GM13977 (cell line): ENCODE results near the gene ZNF835.

Source experiments
- DNase-seq: peaks from one replicate; pipeline ENCODE4 v3.0.0; 2012; ENCODE audit warnings: low spot score
- in situ Hi-C: fragments of 300-500 bp; cut with MboI; formaldehyde crosslinking; loops from one replicate; pipeline ENCODE4 v1.12.0; 2022; ENCODE audit warnings: low sequenced_read_pairs, low pct_unique_long_range_greater_than_20kb, mixed read lengths, inconsistent platforms; ENCODE audit not compliant: unreplicated experiment
- TF ChIP-seq, protein P1 (sequence below): IDR thresholded peaks from 2 replicates; pipeline ENCODE4 v1.5.1; 2012; ENCODE audit warnings: mild to moderate bottlenecking, control low read depth; ENCODE audit not compliant: insufficient read depth; ENCODE audit errors: extremely low read depth, missing control alignments

Gene ZNF835

DNA sequence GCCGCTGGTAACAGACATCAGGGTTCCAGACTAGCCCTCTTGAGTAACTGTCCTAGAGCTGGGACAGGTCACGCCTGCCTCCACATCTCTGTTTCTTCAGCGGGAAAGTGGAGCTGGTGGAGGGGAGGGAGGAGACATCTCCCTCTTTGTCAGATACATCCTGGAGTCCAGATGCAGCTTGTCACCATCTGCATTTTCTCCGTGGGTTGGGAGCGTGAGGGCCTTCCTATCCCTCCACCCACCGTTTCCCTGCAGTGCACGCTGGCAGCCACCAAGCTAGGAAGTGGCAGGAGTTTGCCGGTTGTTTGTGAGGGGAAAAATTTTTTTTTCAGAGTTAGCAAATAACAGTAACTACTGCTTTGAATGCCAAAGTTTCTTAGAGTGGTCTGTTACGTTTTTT lies 48.6 kb downstream of the ZNF835 start:
- DNase-seq: no peak
- TF ChIP-seq, protein P1, sequence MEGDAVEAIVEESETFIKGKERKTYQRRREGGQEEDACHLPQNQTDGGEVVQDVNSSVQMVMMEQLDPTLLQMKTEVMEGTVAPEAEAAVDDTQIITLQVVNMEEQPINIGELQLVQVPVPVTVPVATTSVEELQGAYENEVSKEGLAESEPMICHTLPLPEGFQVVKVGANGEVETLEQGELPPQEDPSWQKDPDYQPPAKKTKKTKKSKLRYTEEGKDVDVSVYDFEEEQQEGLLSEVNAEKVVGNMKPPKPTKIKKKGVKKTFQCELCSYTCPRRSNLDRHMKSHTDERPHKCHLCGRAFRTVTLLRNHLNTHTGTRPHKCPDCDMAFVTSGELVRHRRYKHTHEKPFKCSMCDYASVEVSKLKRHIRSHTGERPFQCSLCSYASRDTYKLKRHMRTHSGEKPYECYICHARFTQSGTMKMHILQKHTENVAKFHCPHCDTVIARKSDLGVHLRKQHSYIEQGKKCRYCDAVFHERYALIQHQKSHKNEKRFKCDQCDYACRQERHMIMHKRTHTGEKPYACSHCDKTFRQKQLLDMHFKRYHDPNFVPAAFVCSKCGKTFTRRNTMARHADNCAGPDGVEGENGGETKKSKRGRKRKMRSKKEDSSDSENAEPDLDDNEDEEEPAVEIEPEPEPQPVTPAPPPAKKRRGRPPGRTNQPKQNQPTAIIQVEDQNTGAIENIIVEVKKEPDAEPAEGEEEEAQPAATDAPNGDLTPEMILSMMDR: no peak
- in situ Hi-C loops: no loop called here

DNA sequence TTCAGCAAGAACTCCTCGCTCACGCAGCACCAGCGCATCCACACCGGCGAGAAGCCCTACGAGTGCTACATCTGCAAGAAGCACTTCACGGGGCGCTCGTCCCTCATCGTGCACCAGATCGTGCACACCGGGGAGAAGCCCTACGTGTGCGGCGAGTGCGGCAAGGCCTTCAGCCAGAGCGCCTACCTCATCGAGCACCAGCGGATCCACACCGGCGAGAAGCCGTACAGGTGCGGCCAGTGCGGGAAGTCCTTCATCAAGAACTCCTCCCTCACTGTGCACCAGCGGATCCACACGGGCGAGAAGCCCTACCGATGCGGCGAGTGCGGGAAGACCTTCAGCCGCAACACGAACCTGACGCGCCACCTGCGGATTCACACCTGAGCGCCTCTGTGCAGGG lies 49.2 kb downstream of the ZNF835 start:
- TF ChIP-seq, protein P1: no peak
- DNase-seq: no peak
- in situ Hi-C loops: no loop called here

DNA sequence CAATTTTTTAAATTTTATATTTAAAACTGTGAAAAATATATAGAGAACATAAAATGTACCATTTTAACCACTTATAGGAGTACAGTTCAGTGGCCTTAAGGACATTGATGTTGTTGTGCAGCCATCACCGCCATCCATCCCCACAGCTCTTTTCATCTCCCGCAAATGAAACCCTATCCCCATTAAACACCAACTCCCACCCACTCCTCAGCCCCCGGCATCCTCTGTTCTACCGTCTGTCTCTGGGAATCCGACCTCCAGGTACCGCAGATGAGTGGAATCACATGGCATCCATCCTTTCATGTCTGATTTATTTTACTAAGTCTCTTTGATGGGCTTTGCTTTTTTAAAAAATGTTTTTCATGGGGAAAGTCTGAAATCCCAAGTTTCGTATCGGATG lies 52.4 kb downstream of the ZNF835 start:
- TF ChIP-seq, protein P1: no peak
- DNase-seq: no peak
- in situ Hi-C loops: no loop called here

DNA sequence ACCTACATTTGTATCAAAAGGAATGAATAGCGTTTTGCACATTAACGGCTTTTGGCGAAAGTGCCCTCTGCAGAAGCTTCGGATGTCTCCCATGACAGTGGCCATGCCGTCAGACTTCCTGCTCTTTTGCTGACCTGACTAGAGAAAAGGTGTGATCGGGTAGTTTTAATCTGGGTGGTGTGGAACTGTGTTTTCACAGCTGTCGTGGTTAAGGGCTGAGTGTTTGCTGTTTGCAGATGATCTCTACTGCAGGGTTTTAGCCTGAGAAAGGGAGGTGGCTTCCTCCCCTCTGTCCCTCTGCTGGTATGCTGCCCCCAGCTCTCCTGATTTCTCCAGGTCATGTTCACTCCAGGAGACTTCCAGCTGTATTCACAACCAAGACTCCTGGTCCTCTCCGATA lies 54.0 kb downstream of the ZNF835 start:
- DNase-seq: no peak
- in situ Hi-C loops: no loop called here
- TF ChIP-seq, protein P1: no peak

DNA sequence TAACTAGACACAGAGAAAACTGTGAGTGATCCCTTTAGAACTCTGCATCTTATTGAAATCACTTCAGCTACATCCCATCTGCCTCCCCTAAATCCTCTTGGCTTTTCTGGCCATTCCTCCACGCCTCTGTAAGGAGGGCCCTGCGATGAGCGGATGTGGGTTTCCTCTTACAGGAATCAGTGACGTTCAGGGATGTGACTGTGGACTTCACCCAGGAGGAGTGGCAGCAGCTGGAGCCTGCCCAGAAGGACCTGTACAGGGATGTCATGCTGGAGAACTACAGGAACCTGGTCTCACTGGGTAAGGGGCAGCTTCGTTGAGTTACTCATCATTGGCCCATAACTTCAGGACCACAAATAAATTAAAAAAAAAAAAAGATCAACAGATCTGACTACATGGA lies 57.9 kb downstream of the ZNF835 start:
- TF ChIP-seq, protein P1: no peak
- DNase-seq: no peak
- in situ Hi-C loops: no loop called here

- in situ Hi-C loops: no loop called here
- DNase-seq: no peak
- TF ChIP-seq, protein P1: no peak
Observed at GRCh38 chr19:56612737-56613136, 58.8 kb downstream of the ZNF835 start.
